Activated CD4-positive, alpha-beta T cell treated with anti-CD3 and anti-CD28 coated beads for 24 hours (primary cell): Measurements from ENCODE around the gene REEP6.
"Not testable (repeated sequence)": the region's sequence is repeated elsewhere in the genome, so short reads cannot be mapped to it uniquely, and the experiment has no call there.

ENCODE experiments used
- DNase-seq, 2 donors: peaks; one replicate each; pipeline ENCODE4 v3.0.0-alpha.2; 2020; ENCODE audit warnings: low read depth in 2 of 2

The REEP6 gene

GRCh38 chr19:1472231-1473084 is 18.5 kb upstream of the REEP6 start:
- DNase-seq = no peak

GRCh38 chr19:1473085-1473851 is 17.7 kb upstream of the REEP6 start:
- DNase-seq = no peak

DNA sequence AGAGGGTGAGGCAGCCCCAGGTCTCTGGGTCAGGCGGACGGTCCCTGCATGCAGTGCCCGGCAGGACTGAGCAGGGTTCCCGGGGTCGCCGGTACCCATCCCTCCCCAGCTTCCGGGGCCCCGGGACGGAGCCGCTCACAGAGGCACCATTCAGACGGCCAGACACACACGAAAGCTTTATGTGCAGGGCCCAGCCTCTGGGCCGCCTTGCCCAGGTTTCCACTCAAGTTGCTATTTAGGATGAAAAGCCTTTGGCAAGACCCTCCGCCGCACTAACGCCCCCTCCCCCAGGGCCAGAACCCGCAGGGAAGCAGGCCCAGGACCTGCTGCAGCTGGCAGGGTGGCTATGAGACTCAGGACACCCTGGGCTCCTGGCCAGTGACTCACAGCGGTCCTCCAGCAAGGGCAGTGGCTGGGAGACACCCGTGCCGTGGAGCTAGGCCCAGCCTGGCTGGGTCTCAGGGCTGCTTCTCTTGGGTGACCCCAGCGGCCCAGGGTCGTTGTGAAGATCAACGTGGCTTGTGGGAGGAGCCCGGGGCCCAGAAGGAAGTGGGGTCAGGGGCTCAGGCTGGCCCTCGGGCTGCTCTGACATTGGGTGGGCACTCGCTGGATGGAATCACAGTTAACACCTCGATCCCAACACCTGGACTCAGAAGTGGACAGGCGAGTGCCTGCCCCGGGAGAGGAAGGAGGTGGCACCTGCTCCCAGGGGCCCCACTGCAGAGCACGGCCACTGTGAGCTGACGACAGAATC is 16.8 kb upstream of the REEP6 start:
- DNase-seq = no peak

DNA sequence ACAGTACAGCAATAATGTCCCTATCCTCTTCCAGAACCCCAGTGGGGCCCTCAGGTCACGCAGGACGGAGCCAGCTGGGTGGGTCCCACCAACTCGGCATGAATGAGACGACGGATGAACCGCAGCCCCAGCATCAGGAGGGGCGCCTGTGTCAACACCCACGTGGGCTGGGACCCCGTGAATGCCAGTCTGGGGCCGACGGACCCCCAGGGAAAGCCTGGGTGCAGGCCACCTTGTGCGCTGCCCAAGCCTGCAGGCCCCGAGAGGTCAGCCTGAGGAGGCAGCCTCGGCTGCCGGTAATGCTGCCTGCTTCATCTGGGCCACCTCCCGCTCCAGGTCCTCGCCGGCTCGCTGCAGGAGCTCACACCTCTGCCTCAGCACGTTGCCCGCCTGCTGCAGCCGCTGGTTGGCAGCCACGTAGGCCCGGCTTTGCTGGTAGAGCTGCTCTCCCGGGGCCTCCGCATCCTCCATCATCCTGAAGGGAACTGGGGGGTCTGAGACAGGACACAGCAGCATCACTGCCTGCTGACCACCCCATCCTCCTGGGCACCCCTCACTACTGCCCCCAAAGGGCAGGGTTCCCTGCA is 16.1 kb upstream of the REEP6 start:
- no peak for DNase-seq

- DNase-seq = no peak
Measured at GRCh38 chr19:1475751-1476437, 15.1 kb upstream of the REEP6 start.

- not testable (repeated sequence) for DNase-seq
Measured at GRCh38 chr19:1477056-1477455, 13.9 kb upstream of the REEP6 start.

DNA sequence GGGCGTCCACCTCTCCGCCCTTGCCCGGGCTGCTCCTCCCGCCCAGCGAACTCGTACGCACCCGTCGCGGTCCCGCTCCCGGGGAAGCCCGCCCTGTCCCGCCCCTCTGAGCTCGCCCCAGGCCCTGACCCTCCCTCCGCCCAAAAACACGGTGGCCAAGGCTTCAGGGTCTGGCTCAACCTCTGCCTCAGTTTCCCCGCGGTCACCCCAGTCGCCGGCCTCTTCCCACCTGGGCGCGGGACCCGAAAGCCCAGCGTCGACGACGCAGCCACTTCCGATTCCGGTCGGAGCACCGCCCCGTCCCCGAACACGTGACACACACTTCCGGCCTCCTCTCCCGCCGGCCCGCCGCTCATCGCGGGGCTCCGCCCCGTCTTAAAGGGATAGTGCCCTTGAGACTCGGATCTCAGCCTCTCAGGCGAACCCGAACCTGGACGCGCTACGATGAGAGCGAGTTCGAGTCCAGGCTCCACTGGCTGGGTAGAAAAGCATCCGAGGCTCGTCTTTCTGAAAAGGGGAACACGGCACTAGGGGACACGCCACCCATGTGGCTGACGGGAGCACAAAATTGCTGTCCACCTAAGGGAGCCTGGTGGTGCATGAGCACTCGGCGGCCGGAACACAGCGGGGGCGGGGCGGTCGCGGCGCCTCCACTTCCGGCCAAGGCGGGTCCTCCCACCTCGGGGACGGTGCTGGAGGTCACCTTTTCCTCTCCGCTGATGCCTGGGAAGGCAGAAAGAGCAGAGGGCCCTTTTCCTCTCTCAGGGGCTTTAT is 11.9 kb upstream of the REEP6 start, which contains the start of gene C19orf25:
TSS of gene C19orf25 (minus strand) at position 282 of the 774 bp plus-strand sequence. CDS start 312 bp downstream, outside the sequence.
- DNase-seq = peak; percentile 84 to 89

GRCh38 chr19:1481224-1481892 is 9.6 kb upstream of the REEP6 start:
- DNase-seq = no peak

- DNase-seq = no peak
Measured at GRCh38 chr19:1481893-1482360, 9.1 kb upstream of the REEP6 start.

DNA sequence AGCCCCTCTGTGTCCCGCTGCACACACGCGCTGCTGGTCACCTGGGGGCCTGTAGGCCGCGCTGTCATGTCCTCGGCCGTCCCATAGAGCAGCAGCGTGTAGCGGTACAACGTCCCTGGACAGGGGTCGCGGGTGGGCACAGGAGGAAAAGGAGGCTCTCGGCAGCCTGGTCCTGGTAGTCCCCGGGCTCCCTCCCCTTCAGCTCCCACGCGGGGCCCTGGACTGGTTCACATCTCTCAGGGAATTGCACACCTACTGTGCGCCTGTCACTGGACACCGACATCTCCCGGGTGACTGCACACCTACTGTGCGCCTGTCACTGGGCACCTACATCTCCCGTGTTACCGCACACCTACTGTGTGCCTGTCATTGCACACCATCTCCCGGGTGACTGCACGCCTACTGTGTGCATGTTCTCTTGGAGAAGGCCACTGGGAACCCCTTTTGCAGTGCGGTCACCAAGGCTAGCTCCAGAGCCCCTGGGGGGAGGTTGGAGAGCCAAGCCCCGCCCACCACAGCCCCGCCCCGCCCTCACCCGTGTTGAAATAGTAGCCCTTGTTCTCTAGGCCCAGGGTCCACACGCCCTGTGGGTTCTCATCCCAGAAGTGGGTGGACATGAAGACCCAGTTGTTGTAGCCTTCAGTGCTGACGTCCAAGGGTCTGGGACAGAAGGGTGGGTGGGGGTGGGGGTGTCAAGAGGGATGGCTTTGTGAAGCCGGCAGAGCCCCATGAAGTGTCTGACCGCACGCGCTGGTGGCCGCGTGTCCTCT is 8.4 kb upstream of the REEP6 start:
- DNase-seq = no peak

DNA sequence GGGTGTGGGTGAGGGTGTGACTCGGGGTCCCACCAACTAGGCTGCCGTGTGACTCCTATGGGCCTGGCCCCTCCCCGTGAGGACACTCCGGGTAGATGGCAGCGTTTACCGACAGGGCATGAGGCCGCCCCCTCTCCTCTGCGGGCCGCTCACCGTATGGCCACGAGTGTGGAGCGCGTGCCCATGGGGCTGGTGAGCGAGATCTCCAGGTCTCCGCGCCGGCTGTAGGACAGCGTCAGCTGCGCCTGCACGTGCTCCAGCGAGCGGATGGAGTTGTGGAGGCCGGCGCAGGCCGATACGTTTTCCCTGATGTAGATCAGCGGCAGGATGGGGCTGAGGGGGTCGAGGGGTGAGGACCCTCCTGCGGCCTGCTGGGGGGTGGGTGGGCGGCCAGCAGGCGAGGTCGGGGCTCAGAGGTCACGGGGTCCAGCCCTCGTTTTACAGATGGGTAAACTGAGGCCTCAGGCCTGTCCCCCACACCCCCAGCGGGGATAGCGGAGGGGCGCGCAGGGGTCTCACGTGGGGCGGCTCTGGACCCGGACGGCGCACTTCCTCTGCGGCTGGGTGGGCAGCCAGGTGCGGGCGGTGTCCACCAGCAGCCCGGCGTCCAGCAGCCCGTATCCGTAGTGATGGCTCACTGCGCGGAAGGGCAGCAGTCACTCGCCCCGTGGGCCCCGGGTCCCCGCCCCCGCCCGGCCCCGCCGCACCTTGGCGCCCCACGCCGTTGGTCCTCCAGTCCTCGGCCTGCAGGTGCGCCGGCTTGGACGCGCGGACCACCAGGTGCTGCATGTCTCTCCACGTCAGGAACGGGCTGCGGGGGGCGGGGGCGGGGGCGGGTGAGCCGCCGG is 7.6 kb upstream of the REEP6 start:
- DNase-seq = no peak

GRCh38 chr19:1483979-1484428 is 7.0 kb upstream of the REEP6 start:
- no peak for DNase-seq

DNA sequence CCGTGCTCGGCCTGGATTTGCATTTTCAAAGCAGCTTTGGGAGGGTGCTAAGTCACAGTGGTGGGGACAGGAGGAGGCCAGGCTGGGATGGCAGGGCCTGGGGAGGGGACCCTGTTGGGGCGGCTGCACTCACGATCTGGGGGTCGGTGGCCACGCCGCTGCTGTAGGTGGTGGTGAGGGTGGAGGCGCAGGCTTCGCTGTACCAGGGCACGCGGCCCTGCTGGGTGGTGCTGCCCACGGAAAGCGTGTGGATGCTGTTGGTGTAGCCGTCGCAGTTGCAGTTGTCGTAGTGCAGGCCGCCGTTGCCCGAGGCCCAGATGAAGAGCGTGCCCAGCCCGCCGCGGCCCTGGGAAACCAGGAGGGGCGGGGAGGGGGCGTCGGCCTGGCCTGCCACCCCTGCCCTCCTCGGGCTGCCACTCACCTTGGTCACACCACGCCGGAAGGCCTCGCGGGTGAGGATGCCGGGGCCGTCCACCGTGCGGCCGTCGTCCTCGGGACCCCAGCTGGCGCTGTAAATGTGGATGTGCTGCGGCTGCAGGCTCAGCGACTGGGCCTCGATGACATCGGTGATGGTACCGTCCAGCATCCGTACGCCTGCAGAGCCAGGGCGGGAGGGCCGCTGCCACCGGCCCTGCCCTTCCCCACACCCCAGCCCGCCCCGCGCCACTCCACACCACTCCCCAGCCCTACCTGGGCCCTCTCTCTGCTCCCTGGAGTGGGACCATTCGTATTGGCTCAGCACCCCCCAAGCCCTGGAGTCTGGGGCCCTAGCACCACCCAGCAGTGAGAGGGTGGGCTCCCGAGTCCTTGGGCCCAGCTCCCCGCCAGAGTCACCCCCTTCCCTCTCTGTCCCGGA is 4.0 kb upstream of the REEP6 start:
- DNase-seq = no peak

DNA sequence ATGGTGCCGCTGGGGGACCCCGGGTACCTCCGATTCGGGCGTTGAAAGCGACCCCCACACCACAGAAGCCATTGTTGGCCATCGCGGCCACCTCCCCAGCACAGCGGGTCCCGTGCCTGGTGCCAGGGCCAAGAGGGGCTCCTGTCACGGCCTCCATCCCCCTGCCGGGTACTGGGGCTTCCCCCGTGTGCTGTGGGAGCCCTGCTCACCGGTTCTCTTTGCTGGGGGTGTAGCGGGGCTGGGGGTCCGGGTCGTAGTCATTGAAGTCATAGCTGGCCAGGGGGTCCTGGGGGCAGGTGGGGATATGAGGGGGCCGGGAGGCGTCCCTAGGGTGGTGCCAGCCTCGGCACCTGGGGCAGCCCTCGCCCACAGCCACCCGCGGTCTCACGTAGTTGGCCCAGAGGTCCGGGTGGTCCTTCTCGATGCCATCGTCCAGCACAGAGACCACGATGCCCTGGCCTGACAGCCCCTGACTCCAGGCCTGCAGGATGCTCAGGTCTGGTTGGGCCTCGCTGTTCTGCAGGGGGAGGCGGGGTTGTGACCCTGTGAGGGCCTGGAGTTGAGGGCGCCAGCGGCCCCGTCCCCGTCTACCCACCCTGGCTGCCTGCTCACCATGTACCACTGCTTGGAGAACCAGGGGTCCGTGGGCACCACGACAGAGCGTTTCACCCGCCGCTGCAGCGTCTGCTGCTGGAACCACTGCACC is 3.3 kb upstream of the REEP6 start:
- no peak for DNase-seq

GRCh38 chr19:1488282-1488601 is 2.7 kb upstream of the REEP6 start:
- no peak for DNase-seq
